Measurements from ENCODE around the gene SMARCE1.

The SMARCE1 gene

DNA sequence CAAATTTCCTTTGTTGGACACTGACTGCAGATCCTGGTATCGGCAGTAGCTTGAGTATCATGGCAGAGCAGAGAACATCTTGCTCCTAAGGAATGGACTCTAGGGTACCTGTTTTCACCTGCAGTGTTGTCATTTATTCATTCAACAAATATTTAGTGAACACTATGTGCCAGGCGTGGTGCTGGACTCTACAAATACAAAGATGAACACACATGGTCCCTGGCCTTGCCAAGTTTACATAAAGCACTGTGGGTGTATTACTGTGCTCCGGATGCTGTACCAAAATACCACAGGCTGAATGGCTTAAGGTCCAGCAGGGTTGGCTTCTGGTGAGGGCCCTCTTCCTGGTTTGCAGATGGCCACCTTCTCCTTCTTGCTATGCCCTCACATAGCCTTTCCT, 68.1 kb downstream of the SMARCE1 start:
- DNase-seq (ENCODE audit: low spot score): no peak

DNA sequence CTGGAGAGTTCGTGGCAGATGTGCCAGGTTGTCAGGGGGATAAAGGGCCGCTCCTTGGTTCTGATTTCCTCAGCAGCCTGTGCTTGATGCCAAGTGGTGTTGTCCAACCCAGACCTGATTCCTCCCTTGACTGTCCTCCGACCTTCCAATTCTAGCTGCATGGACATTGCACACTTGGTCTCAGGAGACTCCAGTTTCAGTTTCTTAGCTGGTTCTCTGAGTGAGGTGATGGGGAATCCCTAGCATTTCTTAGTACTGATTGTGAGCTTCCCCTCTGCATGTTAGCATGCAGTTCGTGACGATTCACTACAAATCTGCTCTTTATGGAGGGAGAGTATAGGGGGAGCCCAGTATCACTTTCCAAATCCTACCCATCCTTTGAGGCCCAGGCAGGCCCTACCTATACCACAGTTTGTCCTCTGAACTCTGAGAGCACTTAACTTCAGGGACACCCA, 70.0 kb downstream of the SMARCE1 start:
- no peak for DNase-seq (ENCODE audit: low spot score)

DNA sequence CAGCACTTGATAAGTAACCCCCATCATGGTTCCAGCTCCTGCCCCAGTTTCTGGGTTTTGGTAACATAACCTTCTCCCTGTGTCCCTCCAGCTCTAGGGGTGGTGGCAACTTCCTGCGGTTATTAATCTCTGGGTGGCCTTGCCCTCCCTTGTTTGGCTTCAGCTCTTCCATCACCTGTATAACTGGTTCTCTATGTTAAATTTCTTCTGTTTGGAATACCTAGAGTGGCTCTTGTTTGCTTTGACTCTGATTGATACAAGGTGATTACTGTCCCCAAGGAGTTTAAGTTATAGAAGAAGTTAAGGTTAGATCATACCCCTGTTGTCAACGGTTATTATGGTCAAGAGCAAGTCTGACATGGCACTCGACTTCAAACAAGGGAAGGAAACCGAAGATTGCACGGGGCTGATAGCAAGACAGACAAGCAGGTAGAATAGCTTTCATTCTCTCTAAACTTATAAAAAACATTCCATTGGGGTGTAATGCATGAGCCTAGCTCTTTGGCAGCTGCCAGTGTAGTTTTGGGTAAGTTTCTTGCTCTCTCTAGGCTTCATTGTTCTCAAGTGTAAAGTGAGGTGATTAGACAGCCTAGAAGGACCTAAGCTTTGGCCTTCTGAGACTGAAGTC, 71.4 kb downstream of the SMARCE1 start:
- DNase-seq (ENCODE audit: low spot score): no peak

All from germinal center (tissue), 1 donor.